Glomerular visceral epithelial cell (primary cell): ENCODE data around the gene CPT1B.
A peak's percentile ranks its signal among the peaks of the same experiment; 100 is the strongest.

Experiments used
- DNase-seq: peaks from one replicate; pipeline ENCODE4 v3.0.0-alpha.2; 2016; ENCODE audit errors: extremely low spot score

Gene CPT1B

DNA sequence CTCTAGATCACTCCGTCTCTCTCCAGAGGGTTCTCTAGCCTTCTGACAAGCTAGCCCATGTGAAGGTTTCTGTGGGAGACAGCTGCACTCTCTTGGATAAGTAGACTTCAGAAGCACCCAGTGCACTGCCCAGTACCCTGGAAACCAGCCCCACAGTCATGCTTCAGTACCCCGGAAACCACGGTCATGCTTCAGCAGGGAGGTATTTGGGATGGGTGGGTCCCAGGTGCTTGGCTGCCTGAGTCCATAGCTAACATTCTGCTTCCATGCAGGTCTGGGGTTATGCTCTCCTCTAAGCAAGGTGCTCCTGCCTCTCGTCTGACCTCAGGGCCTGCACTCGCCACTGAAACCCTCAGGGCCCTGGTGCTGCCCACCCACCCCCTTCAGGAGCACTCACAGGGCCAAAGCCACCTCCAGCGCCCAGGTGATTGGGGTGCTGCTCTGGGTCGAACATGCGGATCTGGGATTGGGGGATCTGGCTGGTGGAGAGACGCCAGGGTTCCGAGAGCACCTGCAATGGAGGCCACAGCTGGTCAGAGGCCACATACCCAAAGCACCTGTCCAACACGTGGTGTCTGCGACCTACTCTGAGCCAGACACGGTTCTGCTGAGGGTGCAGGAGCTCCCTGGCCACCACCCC lies 8.2 kb downstream of the CPT1B start:
- DNase-seq: peak; percentile 79

DNA sequence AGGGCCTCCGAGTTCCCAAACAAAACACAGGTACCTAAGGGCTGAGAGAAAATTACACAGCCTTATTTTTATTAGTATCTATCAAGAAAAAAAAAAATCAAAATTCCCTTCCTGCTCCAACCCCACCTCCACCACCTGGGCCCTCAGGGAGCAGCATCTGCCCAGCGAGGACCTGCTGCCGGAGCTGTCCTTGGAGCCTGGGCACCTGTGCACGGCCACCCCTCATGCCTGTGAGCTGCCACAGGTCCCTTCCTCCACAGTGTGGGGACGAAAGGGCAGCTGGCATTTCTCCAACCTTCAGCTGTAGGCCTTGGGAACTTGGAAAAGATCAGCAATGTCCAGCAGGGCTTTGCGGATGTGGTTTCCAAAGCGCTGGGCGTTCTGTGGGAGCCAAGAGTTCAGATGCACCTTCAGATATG lies 9.2 kb downstream of the CPT1B start:
- no peak for DNase-seq

DNA sequence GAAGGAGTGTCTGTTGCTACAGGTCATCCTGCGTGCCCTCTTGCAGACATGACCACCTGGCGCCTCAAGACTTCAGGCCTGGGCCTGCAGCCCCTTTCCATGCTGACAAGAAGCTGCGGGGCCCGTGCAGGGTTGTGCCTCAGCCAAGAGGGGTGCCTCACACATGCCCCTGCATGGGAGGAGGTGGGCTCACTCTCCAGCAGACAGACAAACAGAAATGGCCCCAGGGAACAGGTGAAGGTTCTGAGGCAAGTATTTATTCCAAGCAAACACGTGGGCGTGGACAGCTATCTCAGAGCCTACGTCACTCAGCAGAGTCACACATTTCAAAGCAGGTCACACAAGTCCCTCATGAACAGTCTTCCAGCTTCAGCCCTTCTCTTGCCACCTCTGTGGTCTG lies 9.6 kb downstream of the CPT1B start:
- DNase-seq: no peak

DNA sequence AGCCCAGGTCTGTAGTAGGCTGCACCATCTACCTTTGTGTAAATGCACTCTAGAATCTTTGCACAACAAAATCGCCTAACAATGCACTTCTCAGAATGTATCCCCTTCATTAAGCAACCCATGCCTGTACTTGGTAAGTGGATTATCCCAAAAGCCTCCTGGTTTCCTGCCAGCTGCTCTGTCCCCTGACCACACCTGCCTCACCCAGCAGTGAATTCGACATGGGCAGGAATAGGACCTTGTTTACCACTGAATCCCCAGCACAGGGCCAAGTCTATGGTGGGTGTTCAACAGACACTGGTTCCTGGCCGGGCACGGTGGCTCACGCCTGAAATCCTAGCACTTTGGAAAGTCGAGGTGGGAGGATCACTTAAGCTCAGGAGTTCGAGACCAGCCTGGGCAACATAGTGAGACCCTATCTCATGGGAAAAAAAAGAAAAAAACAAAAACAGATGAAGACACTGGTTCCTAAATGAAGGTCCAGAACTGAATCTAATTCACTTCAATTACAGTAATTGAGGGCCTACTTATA lies 10.4 kb downstream of the CPT1B start:
- no peak for DNase-seq

DNA sequence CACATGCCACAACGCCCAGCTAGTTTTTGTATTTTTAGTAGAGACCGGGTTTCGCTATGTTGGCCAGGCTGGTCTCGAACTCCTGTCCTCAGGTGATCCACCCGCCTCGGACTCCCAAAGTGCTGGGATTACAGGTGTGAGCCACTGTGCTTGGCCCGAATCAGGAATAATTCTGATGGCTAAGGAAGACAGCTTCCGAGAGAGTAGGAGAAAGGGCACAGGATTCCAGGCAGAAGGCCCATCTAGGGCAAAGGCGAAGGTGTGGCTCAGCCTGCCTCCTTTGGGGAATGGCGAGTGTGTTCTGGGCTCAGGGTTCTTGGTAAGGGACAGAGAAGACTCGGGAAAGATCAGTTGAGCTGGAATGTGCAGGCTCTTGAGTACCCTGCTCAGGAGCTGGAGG lies 13.9 kb downstream of the CPT1B start:
- DNase-seq: no peak

DNA sequence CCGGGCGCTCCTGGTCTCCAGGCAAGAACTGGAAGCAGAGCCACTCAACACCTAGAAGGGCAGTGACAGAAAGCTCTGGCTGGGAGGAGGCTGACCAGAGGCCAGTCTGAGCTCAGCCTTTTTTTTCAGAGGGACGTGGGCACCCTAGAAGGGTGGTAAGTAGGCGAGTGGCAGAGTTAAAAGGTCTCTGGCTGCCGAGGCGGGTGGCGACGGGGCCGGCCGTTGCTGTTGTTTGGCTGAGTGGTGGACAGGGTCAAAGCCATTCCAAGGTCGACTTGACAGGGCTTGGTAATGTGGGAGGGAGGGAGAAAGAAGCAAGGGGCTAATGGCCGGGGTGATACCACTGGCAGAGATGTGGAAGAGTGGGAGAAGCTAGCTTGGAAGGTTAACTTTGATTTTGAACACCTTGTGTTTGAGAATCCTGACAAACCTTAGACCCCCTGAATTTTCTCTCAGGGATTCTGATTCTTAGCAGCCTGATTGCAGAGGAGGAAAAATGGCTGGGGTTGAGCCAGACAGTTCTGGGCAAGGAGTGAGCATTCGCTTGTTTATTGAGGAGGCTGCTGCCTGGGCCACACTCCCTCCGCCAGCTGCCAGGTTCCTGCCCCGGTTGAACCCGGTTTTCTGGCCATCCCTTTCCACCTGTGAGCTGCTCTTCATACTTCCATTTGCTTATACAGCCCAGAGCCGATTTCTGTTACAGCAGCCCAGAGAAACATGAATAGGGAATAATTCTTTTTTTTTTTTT lies 14.6 kb downstream of the CPT1B start:
- DNase-seq: no peak

DNA sequence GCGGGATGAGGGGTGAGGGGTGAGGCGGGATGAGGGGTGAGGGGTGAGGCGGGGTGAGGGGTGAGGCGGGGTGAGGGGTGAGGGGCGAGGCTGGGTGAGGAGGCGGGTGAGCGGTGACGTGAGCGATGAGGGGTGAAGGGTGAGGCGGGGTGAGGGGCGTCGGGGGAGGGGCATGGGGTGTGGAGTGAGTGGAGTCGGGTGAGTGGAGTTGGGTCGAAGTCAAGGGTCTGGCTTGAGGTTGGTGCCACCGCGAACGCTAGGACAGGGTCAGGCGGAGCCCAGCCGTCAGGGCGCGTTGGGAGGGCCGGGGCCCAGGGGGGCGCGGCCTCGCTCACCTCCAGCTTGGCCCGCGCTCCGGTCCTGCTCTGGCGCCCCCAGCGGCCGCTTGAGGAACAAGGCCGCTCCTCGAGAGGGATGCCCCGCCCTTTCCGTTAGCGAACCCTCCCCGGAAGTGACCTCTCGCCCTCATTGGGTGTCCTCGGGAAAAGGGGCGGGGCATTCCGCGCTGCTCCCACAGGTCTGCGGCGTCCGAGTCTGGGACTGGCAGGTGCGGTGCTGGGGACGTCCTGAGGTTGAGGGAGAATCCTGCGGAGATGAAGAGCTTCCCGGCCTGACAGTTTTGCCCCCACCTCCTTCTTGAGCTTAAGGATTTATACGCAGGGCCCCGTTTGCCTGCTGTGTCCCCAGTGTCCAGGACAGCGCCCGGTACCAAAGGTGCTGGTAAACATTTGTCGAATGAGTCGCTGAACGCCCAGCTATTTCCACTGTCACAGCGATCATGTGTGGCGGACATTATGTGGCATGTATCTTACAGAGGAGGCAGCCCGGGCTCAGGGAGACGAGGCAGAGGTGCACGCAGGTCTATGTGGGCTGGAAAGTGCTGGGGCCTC lies 15.5 kb downstream of the CPT1B start, which contains the start of gene SYCE3:
Gene SYCE3, minus strand, starts transcription at position 397 of the 890 bp plus-strand sequence. CDS start 6,514 bp downstream, outside the sequence.
- DNase-seq: peak; percentile 94

DNA sequence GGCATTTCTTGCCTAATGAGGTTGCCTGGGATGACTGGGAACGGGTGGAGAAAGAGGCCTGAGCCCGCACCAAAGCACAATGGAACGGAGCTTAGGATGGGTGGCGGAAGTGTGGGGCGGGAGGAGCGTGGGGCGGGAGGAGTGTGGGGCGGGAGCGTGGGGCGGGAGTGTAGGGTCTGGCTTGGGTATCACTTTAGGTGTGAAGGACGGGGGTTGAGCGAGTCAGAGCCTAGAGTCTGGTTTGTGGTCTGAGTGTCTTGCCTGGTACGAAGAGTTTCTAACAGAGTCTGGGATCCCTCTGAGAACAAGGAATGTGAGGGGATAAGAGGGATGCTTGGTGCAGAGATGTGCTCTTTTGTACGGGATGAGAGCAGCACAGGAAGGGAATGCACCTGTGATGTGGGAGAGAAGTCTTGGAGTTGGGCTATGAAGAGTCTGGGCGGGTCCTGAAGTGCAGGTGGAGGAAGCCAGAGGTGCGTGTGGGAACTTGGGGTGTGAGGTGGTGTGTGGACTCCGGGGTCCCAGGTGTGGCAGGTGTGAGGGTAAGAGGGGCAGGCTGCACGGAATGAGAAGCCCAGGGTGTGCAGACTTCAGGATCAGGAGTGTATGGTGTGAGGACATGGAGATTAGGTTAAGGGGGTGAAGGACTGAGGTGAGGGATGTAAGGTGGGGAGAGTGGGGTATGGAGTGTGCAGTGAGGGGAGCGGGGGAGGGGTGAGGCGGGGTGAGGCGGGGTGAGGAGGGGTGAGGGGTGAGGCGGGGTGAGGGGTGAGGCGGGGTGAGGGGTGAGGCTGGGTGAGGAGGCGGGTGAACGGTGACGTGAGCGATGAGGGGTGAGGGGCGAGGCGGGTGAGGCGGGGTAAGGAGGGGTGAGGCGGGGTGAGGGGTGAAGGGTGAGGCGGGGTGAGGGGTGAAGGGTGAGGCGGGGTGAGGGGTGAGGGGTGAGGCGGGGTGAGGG lies 16.5 kb downstream of the CPT1B start:
- no peak for DNase-seq

DNA sequence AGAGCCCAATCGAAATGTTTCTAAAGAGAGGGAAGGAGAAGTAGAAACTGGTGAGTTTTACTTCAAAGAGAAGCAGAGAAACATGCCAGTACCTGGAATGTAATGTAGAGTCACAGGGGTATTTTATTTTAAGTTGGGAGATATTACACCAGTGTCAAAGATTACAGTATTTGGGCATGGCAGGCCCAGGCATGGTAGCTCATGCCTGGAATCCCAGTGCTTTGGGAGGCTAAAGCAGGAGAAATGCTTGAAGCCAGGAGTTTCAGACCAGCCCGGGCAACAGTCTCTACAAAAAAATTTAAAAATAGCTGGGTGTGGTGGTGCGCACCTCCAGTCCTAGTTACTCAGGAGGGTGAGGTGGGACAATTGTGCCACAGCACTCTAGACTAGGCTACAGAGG lies 18.2 kb downstream of the CPT1B start:
- DNase-seq: no peak

DNA sequence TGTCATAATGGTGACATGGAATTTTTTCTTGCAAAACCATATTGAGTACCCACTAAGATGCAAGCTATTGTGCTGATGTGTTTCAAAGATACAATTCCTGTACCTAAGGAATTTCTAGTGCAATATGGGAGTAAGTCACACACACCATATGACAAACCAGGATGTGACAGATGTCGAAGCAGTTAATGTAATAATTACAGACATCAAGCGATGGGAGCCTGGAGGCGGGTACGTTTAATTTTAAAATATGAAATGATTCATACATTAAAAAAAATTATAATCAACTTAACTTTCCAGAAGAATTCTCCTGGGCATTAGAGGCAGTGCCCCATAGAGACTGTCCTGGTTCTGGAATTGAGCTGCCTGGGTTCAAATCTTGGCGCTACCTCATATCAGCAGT lies 21.5 kb downstream of the CPT1B start:
- DNase-seq: no peak

DNA sequence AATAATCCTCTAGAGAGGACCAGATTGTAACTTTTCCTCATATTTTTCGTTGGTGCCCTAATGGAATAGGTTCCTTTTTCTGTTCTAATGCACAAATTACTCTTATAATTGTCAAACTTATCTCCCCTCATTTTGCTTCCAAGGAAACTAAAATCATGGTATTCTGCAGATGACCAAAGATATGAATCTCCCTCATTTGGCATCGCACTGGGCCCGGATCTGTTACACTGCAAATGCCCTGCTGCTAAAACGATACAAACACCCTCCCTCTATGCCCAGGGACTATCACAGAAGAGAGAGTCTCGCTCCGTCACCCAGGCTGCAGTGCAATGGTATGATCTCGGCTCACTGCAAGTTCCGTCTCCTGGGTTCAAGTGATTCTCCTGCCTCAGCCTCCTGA lies 24.9 kb downstream of the CPT1B start:
- DNase-seq: no peak

DNA sequence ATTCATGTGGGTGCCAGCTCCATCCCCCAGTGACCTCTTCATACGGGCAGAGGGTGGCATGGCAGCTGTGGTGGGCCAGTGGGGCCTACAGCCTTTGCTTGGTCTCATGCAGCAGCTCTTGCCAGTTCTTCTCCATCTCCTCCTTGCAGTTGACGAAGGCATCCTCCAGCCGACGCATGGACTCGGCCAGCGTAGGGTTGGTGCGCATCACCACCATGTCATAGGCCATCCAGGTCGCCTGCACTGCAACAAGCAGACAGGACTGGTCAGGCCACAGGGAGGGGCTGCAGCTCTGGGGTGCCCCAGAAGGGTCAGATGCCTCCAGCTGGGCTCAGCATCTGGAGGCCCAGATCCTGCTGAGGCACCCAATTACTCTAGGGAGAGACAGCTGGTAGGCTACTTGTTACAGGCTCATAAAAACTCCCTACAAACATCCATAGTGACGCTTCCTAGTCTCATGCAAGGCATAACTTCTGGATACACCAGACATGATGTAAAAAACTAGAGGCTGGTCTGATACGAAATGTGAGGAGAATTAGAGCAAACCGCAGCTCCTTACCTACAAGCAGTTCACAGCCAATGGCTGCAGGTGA lies 27.0 kb downstream of the CPT1B start:
- DNase-seq: no peak

DNA sequence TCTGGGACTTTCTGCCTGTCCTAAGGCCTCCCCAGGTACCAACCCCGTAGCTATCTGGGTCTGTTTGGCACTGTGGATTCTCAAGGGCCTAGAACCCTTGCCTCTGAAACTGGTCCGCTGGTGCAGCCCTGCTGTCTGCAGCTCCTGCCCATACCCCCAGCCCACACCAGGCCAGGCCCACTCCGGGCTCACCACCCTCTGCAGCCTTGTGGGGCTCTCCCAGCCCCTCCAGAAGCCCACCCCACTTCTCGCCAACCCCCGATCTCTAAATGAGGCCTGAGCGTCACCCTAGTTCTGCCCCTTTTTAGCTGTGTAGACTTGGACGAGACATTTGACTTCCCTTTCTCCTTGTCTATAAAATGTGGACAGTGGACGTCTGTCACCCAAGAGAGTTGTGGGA lies 27.8 kb downstream of the CPT1B start:
- no peak for DNase-seq

DNA sequence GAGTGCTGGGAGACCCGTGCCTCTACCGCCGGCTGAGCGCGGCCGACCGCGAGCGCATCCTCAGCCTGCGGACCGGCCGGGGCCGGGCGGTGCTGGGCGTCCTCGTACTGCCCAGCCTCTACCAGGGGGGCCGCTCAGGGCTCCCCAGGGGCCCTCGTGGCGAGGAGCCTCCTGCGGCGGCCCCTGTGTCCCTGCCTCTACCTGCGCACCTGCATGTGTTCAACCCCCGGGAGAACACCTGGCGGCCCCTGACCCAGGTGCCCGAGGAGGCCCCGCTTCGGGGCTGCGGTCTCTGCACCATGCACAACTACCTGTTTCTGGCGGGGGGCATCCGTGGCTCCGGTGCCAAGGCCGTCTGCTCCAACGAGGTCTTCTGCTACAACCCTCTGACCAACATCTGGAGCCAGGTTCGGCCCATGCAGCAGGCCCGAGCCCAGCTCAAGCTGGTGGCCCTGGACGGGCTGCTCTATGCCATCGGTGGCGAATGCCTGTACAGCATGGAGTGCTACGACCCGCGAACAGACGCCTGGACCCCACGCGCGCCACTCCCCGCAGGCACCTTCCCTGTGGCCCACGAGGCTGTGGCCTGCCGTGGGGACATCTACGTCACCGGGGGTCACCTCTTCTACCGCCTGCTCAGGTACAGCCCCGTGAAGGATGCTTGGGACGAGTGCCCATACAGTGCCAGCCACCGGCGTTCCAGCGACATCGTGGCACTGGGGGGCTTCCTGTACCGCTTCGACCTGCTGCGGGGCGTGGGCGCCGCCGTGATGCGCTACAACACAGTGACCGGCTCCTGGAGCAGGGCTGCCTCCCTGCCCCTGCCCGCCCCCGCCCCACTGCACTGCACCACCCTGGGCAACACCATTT lies 29.1 kb downstream of the CPT1B start:
- no peak for DNase-seq

DNA sequence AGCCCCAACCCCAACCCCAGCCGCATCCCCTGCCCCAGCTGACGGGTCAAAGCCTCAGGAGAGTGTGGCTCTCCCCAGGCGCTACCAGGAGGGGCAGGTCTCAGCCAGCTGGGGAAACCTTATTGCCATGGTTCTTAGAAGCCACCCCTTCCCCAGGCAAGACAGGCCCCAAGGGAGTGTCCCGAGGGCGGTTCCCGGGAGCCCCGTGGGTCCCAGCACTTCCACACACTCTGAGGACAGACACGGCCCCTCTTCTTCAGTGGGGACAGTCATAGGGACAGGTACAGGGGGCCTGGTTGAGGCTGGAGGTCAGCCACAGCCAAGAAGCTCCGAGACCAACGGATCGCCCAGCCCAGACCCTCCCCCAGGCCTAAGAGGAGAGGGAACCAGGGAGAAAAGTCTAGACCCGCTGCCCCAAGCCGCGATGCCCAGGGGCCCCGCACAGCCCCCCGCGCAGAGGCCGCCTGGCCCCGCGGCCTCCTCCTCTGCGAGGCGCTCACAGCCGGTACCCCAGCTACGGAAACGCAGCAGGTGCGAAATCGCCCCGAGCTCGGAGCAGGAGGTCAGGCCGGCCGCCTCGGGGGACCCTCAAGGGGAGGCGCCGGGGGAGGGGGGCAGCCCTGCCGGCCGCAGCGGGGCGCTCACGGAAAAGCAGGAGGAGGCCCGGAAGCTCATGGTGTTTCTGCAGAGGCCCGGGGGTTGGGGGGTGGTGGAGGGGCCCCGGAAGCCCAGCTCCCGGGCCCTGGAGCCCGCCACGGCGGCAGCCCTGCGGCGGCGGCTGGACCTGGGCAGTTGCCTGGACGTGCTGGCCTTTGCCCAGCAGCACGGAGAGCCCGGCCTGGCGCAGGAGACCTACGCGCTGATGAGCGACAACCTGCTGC lies 29.9 kb downstream of the CPT1B start:
- DNase-seq: no peak

DNA sequence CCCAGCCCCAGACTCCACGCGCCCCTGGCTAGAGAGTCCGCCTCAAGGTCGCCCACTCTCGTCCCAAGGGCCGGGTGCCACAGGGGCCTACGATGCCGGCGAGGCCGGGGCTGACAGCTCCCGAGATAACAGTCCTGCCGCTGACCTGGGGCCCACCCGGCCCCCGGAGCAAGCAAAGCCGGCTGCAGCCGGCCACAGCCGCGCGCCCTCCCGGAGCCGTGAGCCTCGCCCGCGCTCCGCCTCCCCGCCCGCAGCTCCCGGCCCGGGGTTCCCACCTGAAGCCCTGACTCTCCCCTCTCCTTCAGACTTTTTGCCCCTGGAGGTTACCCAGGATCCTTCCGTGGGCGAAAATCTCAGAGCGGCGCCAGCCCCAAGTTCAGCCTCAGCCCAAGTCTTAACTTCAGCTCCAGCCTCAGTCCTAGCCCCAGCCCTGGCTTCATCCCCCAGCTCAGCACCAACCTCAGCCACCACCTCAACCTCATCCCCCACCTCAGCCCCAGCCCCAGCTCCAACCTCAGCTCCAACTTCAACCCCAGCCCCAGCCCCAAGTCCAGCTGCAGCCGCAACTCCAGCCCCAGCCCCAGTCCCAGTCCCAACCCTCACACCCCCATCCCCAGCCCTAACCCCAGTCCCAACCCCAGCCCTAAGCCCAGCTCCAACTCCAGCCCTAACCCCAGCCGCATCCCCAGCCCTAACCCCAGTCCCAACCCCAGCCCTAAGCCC lies 30.8 kb downstream of the CPT1B start:
- DNase-seq: no peak

DNA sequence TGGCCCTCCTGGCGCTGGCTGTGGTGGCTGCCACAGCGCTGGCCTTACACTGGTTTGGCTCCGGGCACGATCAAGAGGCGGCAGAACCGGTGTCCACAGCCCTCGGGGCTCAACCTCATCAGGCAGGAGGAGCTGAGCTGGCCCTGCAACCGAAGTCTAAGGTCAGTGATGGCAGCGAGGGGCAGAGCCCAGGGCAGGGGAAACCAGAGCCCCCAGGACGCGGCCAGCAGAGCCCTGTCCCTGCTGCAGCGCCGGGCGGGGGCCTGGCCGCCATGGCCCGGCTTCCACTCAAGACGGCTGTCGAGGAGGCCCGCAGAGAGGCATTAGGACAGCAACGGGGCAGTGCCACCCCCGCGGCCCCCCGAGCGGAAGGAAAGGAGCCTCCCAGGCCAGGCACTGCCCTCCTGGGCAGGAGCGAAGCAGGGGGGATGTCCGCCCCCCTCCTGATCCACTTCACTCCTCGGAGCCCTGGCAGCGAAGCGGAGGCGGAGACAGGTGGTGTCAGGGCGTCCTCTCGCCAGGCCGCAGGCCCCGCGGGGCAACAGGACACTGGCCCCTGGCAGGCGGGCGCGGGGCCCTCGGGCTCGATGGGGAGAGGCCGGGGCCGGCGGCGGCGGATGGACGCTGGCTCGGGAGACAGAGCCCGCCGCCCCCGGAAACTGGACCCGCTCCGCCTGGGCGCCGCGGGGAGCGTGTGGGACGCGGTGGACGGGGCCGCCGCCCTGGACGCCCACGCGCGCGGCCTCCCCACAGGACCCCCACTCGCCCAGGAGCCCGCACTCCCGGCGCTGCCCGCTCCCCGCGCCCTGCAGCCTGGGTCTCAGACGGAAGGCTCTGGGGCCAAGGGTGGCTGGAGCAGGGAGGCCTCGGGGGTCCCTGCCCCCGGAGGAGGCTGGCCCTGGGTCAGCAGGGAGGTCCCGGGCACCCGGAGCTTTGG lies 31.6 kb downstream of the CPT1B start:
- no peak for DNase-seq
